Transverse colon (tissue), 4 donors: Measurements from ENCODE around the gene KRT1. TPM values are rescaled to one million over a fixed set of nuclear protein-coding genes. Genes with fewer than 3 reads are reported as not detected.

Experiments
- DNase-seq: peaks from one replicate; pipeline ENCODE4 v3.0.0-alpha.2; 2019
- H3K27ac ChIP-seq, 4 donors: fragments of 200-600 bp; sonication (generic); 2 replicates each; pipeline ENCODE4 v1.5.1; 2016 to 2018; ENCODE audit warnings: inconsistent platforms in 4 of 4
- H3K27me3 ChIP-seq: fragments of 200-600 bp; sonication (generic); 2 replicates; pipeline ENCODE4 v1.5.1; 2017; ENCODE audit warnings: inconsistent platforms
- H3K36me3 ChIP-seq, 4 donors: fragments of 200-600 bp; sonication (generic); 2 replicates each; pipeline ENCODE4 v1.5.1; 2017 to 2019; ENCODE audit warnings: inconsistent platforms in 4 of 4
- H3K4me1 ChIP-seq, 4 donors: fragments of 200-600 bp; sonication (generic); 2 replicates each; pipeline ENCODE4 v1.5.1; 2017 to 2020; ENCODE audit warnings: inconsistent platforms in 4 of 4
- H3K4me3 ChIP-seq, 4 donors: fragments of 200-600 bp; sonication (generic); 1 replicate in 1 of 4; 2 replicates in 3 of 4; pipeline versions ENCODE4 v1.5.1 to v1.6.1; 2017 to 2019; ENCODE audit warnings: inconsistent platforms in 4 of 4
- H3K9me3 ChIP-seq, 2 donors: fragments of 200-600 bp; sonication (generic); 2 replicates each; pipeline ENCODE4 v1.5.1; 2017 to 2019; ENCODE audit warnings: inconsistent platforms in 2 of 2
- EP300 ChIP-seq: sonication (generic); formaldehyde crosslinking; IDR thresholded peaks from one replicate; pipeline ENCODE4 v1.6.1; 2017; ENCODE audit warnings: antibody characterized with exemption, low read depth
- POLR2A ChIP-seq: fragments of 450-650 bp; IDR thresholded peaks from one replicate; pipeline ENCODE4 v1.6.1; 2016; ENCODE audit warnings: antibody characterized with exemption, mild to moderate bottlenecking, moderate library complexity
- POLR2AphosphoS5 ChIP-seq, 3 donors: sonication (generic); formaldehyde crosslinking; IDR thresholded peaks; one replicate each; pipeline ENCODE4 v1.6.1; 2016; ENCODE audit warnings: antibody characterized with exemption in 3 of 3
- WGBS, 2 donors: methylation state at CpG; one replicate each; pipeline ENCODE4 v1.1.5; 2018; ENCODE audit warnings: low coverage in 1 of 2; 5-methylcytosine and 5-hydroxymethylcytosine counted together
- in situ Hi-C, 4 donors: fragments of 200-750 bp; cut with MboI; loops; one replicate each; pipeline versions ENCODE4 v1.15.0 to v1.15.1; 2017; ENCODE audit warnings: low sequenced_read_pairs in 3 of 4, low pct_ligation_motif_present in 1 of 4, low pct_unique_long_range_greater_than_20kb in 1 of 4
- intact Hi-C: fragments of 100-400 bp; cut with DNase I; formaldehyde crosslinking; loops from one replicate; pipeline ENCODE4 v1.15.1; 2023; ENCODE audit warnings: low total_unique reads
- total RNA-seq, 4 donors: library from RNA; depleted of rRNA; stranded (reverse); fragments of >200 nt; gene quantifications; one replicate each; pipeline ENCODE4 v1.1.0, GENCODE V29; 2016
- TF ChIP-seq, protein P1 (sequence below), 5 experiments: fragments of 200-600 bp in 3 of 5; fragments of 450-650 bp in 2 of 5; sonication (generic) in 3 of 5; IDR thresholded peaks; 1 replicate in 2 of 5; 2 replicates in 3 of 5; pipeline ENCODE4 v1.5.1; 2016 to 2017; ENCODE audit warnings: antibody characterized with exemption in 5 of 5, inconsistent platforms in 3 of 5, mild to moderate bottlenecking in 2 of 5, moderate library complexity in 1 of 5

KRT1 gene
- total RNA-seq, 4 donors from 2014 or later, result not detected

DNA sequence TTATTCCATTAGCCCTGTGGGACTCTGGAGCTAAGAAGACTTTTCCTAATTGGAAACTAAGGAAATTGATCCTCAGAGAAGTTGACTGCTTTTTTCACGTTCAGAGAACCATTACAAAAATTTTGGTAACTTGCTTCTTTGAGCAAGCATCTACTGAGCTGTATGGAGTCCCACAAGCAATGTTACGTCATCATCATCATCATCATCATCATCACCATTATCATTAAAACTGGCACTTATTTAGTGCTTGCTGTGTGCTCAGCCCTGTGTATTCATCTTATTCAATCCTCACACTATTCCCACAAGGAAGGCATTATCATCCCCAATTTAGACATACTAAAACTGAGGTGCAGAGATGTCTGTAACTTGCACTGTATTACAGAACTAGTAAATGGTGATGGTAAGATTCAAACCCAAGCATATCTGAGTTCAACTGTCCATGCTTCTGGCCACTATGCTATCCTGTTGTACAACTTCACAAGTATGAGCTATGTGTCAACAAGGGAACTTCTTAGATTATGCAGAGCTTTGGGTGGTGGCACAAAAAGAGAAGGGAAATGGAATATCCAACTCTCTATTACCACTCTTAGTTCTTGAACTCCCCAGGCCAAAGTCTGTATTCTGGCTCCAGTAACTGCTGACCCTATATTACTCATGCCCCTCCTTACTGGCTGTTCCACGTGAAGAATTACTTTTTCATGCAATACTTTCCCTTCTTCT, 6.3 kb downstream of the KRT1 start:
- intact Hi-C loops (no loop called here), in situ Hi-C loops (no loop called here)
- H3K9me3 ChIP-seq, result no peaks in the 10 kb centered on the region
- peaks cover 3% of the 10 kb centered on the region for H3K27me3 ChIP-seq
- H3K4me1 ChIP-seq, result no peaks in the 10 kb centered on the region
- no peaks in the 10 kb centered on the region for H3K36me3 ChIP-seq
- WGBS, 2 donors, result 61 to 65% methylated on average over 3 of the region's 3 CpGs
- no peak overlapping the region for H3K4me3 ChIP-seq
- DNase-seq, result no peak
- TF ChIP-seq POLR2A, result no peak
- TF ChIP-seq, protein P1, sequence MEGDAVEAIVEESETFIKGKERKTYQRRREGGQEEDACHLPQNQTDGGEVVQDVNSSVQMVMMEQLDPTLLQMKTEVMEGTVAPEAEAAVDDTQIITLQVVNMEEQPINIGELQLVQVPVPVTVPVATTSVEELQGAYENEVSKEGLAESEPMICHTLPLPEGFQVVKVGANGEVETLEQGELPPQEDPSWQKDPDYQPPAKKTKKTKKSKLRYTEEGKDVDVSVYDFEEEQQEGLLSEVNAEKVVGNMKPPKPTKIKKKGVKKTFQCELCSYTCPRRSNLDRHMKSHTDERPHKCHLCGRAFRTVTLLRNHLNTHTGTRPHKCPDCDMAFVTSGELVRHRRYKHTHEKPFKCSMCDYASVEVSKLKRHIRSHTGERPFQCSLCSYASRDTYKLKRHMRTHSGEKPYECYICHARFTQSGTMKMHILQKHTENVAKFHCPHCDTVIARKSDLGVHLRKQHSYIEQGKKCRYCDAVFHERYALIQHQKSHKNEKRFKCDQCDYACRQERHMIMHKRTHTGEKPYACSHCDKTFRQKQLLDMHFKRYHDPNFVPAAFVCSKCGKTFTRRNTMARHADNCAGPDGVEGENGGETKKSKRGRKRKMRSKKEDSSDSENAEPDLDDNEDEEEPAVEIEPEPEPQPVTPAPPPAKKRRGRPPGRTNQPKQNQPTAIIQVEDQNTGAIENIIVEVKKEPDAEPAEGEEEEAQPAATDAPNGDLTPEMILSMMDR (IDR thresholded peaks at IDR 0.05), result no peak
- TF ChIP-seq POLR2AphosphoS5 (IDR thresholded peaks at IDR 0.05), result no peak
- no peak for TF ChIP-seq EP300
- H3K27ac ChIP-seq, result no peak overlapping the region

DNA sequence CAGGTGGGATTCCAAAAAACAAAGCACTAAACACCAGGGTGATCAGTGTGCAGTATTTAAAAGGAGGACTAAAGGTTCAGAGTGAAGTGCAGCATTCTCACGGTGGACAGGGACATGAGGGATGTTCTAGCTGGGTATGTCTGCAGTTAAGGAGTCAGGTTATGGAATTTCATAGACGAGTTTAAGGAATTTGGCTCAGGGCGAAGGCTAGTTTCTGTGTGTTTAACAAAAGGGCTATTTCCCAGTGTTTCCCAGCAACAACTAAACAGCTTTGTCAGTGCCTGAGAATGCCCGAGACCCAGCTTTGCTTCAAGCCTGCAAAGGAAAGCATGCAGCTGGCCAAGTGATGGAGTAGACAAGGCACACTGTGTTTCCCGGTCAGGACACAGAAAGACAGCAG, 7.0 kb downstream of the KRT1 start:
- WGBS, 2 donors, result 55 to 59% methylated on average over 3 to 5 of the region's 5 CpGs
- intact Hi-C loops, result no loop called here
- H3K36me3 ChIP-seq, result no peaks in the 10 kb centered on the region

DNA sequence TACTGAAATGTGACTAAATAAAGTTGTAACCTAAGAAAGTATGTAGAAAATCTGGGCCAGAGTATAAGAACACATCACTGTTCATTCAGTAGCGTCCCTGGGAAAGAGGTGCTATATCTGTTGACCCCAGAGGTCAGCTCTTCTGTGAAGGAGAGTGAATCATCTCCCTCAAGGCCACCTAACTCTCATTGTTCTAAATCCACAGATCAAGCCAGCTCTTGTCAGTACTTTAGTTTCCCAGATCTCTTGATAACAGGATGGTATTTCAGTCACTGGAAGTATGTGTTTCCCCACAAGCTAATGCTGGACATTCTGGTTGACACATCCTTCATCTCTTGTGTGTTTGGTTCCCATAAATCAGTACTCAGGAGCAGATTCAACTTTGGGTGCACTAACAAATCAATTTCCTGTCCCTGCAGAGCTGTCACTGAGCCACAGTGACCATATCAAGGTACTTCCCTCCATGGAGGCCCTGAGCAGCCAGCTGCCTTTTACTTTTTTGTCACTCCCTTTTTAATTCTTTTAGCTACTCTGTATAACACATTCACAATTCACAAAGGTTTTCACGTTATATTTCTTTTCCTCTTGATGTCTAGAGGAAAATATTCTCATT, 7.8 kb downstream of the KRT1 start:
- no peaks in the 10 kb centered on the region for H3K4me1 ChIP-seq
- TF ChIP-seq, protein P1 (IDR thresholded peaks at IDR 0.05), result no peak
- TF ChIP-seq POLR2A (no peak), POLR2AphosphoS5 (IDR thresholded peaks at IDR 0.05) (no peak), EP300 (no peak)
- WGBS, 2 donors, result 73 to 89% methylated on average over 1 to 2 of the region's 2 CpGs
- H3K27ac ChIP-seq, result no peak overlapping the region
- no peaks in the 10 kb centered on the region for H3K27me3 ChIP-seq
- H3K9me3 ChIP-seq, result no peaks in the 10 kb centered on the region
- intact Hi-C loops, result no loop called here
- no peak overlapping the region for H3K4me3 ChIP-seq
- no peaks in the 10 kb centered on the region for H3K36me3 ChIP-seq
- in situ Hi-C loops, result no loop called here
- no peak for DNase-seq

More for the DNA sequence above, 7.0 kb downstream of the KRT1 start:
- Histone ChIP-seq H3K4me1 (no peaks in the 10 kb centered on the region), H3K9me3 (no peaks in the 10 kb centered on the region), H3K4me3 (no peak overlapping the region), H3K27me3 (no peaks in the 10 kb centered on the region), H3K27ac (no peak overlapping the region)
- DNase-seq, result no peak
- in situ Hi-C loops, result no loop called here
- TF ChIP-seq POLR2AphosphoS5 (IDR thresholded peaks at IDR 0.05) (no peak), EP300 (no peak), POLR2A (no peak)
- TF ChIP-seq, protein P1 (IDR thresholded peaks at IDR 0.05), result no peak

DNA sequence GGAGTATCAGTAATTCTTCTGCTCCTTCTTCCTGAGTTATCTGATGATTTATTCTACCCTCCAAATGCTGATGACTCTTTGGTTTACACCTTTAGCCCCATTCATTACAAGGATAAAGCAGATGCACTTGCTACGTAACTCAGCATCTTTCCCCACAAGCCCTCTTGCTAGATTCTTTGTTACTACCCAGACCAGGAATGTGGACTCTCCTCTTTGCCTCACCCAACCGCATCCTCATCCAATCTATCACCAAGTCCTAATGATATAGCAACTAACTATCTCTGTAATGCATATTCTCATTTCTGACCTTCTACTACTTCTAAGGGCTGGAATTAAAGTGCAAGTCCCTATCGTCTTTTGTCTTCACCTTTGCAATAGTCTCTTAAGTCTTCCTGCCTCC, 9.2 kb downstream of the KRT1 start:
- Histone ChIP-seq H3K27ac (no peak overlapping the region), H3K36me3 (no peaks in the 10 kb centered on the region), H3K4me3 (no peak overlapping the region), H3K4me1 (no peaks in the 10 kb centered on the region), H3K27me3 (peaks cover 7% of the 10 kb centered on the region), H3K9me3 (no peaks in the 10 kb centered on the region)
- in situ Hi-C loops, result no loop called here
- intact Hi-C loops, result no loop called here
- TF ChIP-seq, protein P1 (IDR thresholded peaks at IDR 0.05), result no peak
- TF ChIP-seq POLR2A (no peak), POLR2AphosphoS5 (IDR thresholded peaks at IDR 0.05) (no peak), EP300 (no peak)
- WGBS, 2 donors, result 92% methylated on average over 3 of the region's 3 CpGs
- DNase-seq, result no peak
